DMS114 treated with DMSO at 0.1 percent for 48 hours (cell line): ENCODE results near the gene CTNND2.

ENCODE experiments used
- DNase-seq: peaks from one replicate; lab custom pipeline; 2025; ENCODE audit not compliant: unreplicated experiment; lab: John Stamatoyannopoulos, UW

CTNND2 gene

GRCh38 chr5:11397549-11397948 is 506.7 kb downstream of the CTNND2 start:
- DNase-seq = no peak

GRCh38 chr5:11396917-11397316 is 507.3 kb downstream of the CTNND2 start:
- DNase-seq = no peak

GRCh38 chr5:11394933-11395332 is 509.3 kb downstream of the CTNND2 start:
- DNase-seq = no peak

- no peak for DNase-seq
These were observed 513.9 kb downstream of the CTNND2 start for GRCh38 chr5:11390291-11390767.

- DNase-seq = no peak
These were observed 516.9 kb downstream of the CTNND2 start for GRCh38 chr5:11387382-11387781.

GRCh38 chr5:11386398-11386797 is 517.8 kb downstream of the CTNND2 start:
- no peak for DNase-seq

- no peak for DNase-seq
These were observed 518.3 kb downstream of the CTNND2 start for GRCh38 chr5:11385901-11386293.

- DNase-seq = no peak
These were observed 518.9 kb downstream of the CTNND2 start for GRCh38 chr5:11385251-11385900.

- DNase-seq = no peak
These were observed 519.6 kb downstream of the CTNND2 start for GRCh38 chr5:11384441-11385250.

GRCh38 chr5:11383506-11384095 is 520.6 kb downstream of the CTNND2 start:
- no peak for DNase-seq

GRCh38 chr5:11378461-11378860 is 525.8 kb downstream of the CTNND2 start:
- no peak for DNase-seq

- no peak for DNase-seq
These were observed 526.4 kb downstream of the CTNND2 start for GRCh38 chr5:11377896-11378295.

GRCh38 chr5:11372191-11372590 is 532.1 kb downstream of the CTNND2 start:
- no peak for DNase-seq

- no peak for DNase-seq
These were observed 533.2 kb downstream of the CTNND2 start for GRCh38 chr5:11371021-11371420.

GRCh38 chr5:11364531-11364930 is 539.7 kb downstream of the CTNND2 start:
- no peak for DNase-seq

- DNase-seq = no peak
These were observed 540.5 kb downstream of the CTNND2 start for GRCh38 chr5:11363631-11364178.

- no peak for DNase-seq
These were observed 542.5 kb downstream of the CTNND2 start for GRCh38 chr5:11361768-11362167.

GRCh38 chr5:11357928-11358327 is 546.3 kb downstream of the CTNND2 start:
- no peak for DNase-seq

GRCh38 chr5:11355491-11355890 is 548.8 kb downstream of the CTNND2 start:
- DNase-seq = no peak

GRCh38 chr5:11346336-11346735 is 557.9 kb downstream of the CTNND2 start:
- DNase-seq = no peak

- no peak for DNase-seq
These were observed 568.1 kb downstream of the CTNND2 start for GRCh38 chr5:11335881-11336760.
